ENCODE measurements around the gene YLPM1. TPM values are rescaled to one million over a fixed set of nuclear protein-coding genes. Genes with fewer than 3 reads are reported as not detected.

The YLPM1 gene
- total RNA-seq, 1 donor from 2014 or later = 90.4 TPM

DNA sequence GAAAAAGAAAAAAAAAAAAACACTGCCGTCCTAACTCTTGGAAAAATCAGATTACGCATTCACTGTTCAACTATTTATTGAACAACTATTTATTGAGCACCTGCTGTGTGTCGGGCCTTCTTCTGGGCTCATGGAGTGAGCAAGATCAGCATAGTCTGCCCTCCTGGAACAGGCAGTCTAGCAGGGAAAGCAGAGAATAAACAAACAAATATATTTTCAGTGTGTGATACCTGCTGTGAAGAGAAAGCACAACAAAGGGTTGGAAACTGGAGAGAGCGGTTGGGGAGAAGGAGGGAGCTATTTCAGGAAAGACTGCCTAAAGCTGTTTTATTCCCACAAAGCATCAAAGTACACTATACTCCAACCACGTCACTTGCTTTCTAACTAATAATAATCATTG is 102.0 kb downstream of the YLPM1 start:
- no peak overlapping the region for H3K27ac Mint-ChIP-seq
- H3K36me3 Mint-ChIP-seq = no peaks in the 10 kb centered on the region
- H3K9me3 Mint-ChIP-seq = no peaks in the 10 kb centered on the region
- DNase-seq (ENCODE audit: extremely low spot score, unreplicated experiment) = no peak
- H3K27me3 Mint-ChIP-seq = peaks cover 13% of the 10 kb centered on the region
- TF ChIP-seq, protein P1, sequence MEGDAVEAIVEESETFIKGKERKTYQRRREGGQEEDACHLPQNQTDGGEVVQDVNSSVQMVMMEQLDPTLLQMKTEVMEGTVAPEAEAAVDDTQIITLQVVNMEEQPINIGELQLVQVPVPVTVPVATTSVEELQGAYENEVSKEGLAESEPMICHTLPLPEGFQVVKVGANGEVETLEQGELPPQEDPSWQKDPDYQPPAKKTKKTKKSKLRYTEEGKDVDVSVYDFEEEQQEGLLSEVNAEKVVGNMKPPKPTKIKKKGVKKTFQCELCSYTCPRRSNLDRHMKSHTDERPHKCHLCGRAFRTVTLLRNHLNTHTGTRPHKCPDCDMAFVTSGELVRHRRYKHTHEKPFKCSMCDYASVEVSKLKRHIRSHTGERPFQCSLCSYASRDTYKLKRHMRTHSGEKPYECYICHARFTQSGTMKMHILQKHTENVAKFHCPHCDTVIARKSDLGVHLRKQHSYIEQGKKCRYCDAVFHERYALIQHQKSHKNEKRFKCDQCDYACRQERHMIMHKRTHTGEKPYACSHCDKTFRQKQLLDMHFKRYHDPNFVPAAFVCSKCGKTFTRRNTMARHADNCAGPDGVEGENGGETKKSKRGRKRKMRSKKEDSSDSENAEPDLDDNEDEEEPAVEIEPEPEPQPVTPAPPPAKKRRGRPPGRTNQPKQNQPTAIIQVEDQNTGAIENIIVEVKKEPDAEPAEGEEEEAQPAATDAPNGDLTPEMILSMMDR (conservative IDR thresholded peaks at IDR 0.05) = no peak
- no peak overlapping the region for H3K4me3 Mint-ChIP-seq
- H3K4me1 Mint-ChIP-seq (ENCODE audit: unreplicated experiment) = no peaks in the 10 kb centered on the region

DNA sequence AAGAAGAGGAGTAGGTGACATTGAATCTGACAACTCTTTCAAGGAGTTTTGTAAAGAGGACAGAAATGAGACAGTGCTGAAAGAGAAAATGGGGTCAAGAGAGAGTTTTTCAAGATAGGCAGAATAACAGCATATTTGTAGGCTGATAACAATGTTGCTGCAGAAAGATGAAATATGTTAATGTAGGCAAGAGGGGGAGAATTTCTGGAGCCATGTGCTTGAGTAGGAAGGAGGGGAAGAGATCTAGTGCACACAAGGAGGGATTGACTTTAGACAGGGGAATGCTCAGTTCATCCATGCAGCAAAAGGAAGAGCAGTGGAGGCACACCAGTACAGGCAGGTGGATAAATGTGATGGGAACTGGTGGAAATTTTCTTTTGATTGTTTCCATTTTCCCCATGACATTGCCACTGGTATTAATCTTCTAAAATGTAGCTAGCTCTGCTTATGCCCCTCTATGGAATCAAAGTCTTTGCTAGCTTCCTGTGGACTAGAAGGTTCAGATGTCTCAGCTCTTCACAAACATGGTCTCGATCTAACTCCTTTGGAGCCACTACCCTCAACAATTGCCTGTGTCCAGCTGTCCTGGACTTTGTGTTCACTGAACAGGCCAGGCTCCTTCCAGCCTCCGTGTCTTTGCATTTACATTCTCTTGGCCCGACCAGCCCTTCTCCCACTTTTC is 103.7 kb downstream of the YLPM1 start:
- H3K9me3 Mint-ChIP-seq = no peaks in the 10 kb centered on the region
- H3K4me3 Mint-ChIP-seq = no peak overlapping the region
- TF ChIP-seq, protein P1 (conservative IDR thresholded peaks at IDR 0.05) = no peak
- H3K27me3 Mint-ChIP-seq = peaks cover 13% of the 10 kb centered on the region
- H3K36me3 Mint-ChIP-seq = no peaks in the 10 kb centered on the region
- DNase-seq (ENCODE audit: extremely low spot score, unreplicated experiment) = no peak
- H3K4me1 Mint-ChIP-seq (ENCODE audit: unreplicated experiment) = no peaks in the 10 kb centered on the region
- no peak overlapping the region for H3K27ac Mint-ChIP-seq

DNA sequence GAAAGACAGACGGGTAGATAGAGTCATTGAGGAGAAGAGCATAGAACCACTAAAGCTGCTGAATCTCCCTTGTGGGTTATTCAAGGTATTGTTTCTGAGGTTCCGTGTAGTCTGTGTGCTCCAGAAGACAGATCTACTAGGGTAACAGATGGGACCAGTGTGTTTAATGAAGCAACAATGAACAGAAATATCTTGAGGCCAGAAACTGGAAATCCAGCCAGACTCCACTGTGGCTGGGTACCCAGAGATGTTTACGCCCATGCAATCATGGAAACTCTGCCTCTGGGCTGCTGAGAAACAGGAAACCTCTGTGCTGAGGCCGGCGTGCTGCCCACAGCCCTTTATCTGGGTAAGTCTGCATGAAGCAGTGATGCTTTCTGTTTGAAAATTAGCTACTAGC is 104.6 kb downstream of the YLPM1 start:
- no peaks in the 10 kb centered on the region for H3K4me1 Mint-ChIP-seq (ENCODE audit: unreplicated experiment)
- DNase-seq (ENCODE audit: extremely low spot score, unreplicated experiment) = no peak
- peaks cover 13% of the 10 kb centered on the region for H3K27me3 Mint-ChIP-seq
- H3K27ac Mint-ChIP-seq = no peak overlapping the region
- TF ChIP-seq, protein P1 (conservative IDR thresholded peaks at IDR 0.05) = no peak
- no peaks in the 10 kb centered on the region for H3K9me3 Mint-ChIP-seq
- H3K36me3 Mint-ChIP-seq = no peaks in the 10 kb centered on the region
- H3K4me3 Mint-ChIP-seq = no peak overlapping the region

DNA sequence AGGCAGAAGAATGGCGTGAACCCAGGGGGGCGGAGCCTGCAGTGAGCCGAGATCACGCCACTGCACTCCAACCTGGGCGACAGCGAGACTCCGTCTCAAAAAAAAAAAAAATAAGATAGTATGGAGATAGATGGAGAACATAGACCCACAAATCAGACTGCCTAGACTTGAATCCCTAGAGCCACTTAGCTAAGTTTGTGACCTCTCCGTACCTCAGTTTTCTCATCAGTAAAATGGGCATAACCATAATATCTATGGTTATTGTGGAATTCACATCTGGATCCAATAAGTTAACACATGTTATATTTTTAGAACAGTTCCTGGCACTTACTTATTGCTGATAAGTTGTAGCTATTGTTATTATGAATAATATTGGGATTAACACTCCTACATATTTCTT is 105.6 kb downstream of the YLPM1 start:
- Mint-ChIP-seq H3K36me3 (no peaks in the 10 kb centered on the region), H3K9me3 (no peaks in the 10 kb centered on the region), H3K4me3 (no peak overlapping the region), H3K27me3 (peaks cover 13% of the 10 kb centered on the region), H3K4me1 (ENCODE audit: unreplicated experiment) (no peaks in the 10 kb centered on the region), H3K27ac (no peak overlapping the region)
- TF ChIP-seq, protein P1 (conservative IDR thresholded peaks at IDR 0.05) = no peak
- DNase-seq (ENCODE audit: extremely low spot score, unreplicated experiment) = no peak

DNA sequence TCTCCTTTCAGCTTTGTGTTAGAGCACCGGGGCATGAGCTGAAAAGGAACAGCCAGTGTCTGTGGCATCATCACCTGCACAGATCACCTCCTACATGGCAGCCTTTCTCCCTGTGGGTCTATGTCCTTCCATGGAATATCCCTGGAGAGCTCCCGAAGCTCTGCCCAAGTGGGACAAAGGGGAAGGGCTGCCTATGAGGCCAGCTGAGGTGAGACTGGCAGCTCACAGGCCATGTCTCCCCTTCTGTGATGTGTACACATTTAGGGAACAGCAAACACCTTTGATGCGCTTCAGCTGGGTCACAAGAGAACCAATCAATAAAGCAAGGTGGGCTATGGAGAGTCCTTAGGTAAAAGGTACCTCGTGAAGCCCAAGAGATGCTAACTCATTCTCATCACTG is 108.7 kb downstream of the YLPM1 start:
- TF ChIP-seq, protein P1 (conservative IDR thresholded peaks at IDR 0.05) = no peak
- Mint-ChIP-seq H3K27ac (no peak overlapping the region), H3K4me1 (ENCODE audit: unreplicated experiment) (no peaks in the 10 kb centered on the region), H3K27me3 (peaks cover 7% of the 10 kb centered on the region), H3K9me3 (no peaks in the 10 kb centered on the region), H3K4me3 (no peak overlapping the region), H3K36me3 (no peaks in the 10 kb centered on the region)
- DNase-seq (ENCODE audit: extremely low spot score, unreplicated experiment) = no peak

All from type B pancreatic cell (in vitro differentiated cells).